Right lobe of liver (tissue), 4 donors: ENCODE measurements around the gene TNFRSF9.

ENCODE experiments used
- CTCF ChIP-seq, 4 donors: fragments of 200-600 bp in 3 of 4; fragments of 450-650 bp in 1 of 4; IDR thresholded peaks; one replicate each; pipeline versions ENCODE4 v1.5.1 to v1.8.0; 2016 to 2022; ENCODE audit warnings: antibody characterized with exemption in 4 of 4, mild to moderate bottlenecking in 2 of 4
- POLR2A ChIP-seq: fragments of 450-650 bp; IDR thresholded peaks from one replicate; pipeline ENCODE4 v1.6.1; 2017; ENCODE audit warnings: antibody characterized with exemption, mild to moderate bottlenecking
- donor health status: DM: no; HTN: no; CAD: no.
- donor health status: DM: no; HTN: no; CAD: no.
- donor health status: DM: no; HTN: yes; CAD: no.

- TF ChIP-seq CTCF (IDR thresholded peaks at IDR 0.05) (no peak), POLR2A (no peak)
Measured at GRCh38 chr1:7916501-7916830, 24.2 kb downstream of the TNFRSF9 start.
